Adrenal gland (tissue), 12 donors: ENCODE data around the gene ARF6. TPM values are rescaled to one million over a fixed set of nuclear protein-coding genes. Genes with fewer than 3 reads are reported as not detected.

Source experiments
- DNase-seq, 7 donors: peaks; one replicate each; pipeline ENCODE4 v3.0.0-alpha.2; 2019 to 2020
- H3K27ac ChIP-seq, 5 donors: fragments of 200-600 bp; sonication (generic) in 4 of 5; 1 replicate in 3 of 5; 2 replicates in 2 of 5; pipeline versions ENCODE4 v1.5.1 to v1.8.0; 2016 to 2020; ENCODE audit warnings: mild to moderate bottlenecking in 1 of 5
- H3K27me3 ChIP-seq: fragments of 200-600 bp; 2 replicates; pipeline ENCODE4 v1.8.0; 2021
- H3K36me3 ChIP-seq, 2 donors: fragments of 200-600 bp; replicated peaks in 1 of 2; 1 replicate in 1 of 2; 2 replicates in 1 of 2; pipeline versions ENCODE4 v1.5.1 to v1.8.0; 2018 to 2022
- H3K4me1 ChIP-seq, 2 donors: fragments of 200-600 bp; replicated peaks in 1 of 2; 1 replicate in 1 of 2; 2 replicates in 1 of 2; pipeline versions ENCODE4 v1.5.1 to v1.8.0; 2018 to 2021
- H3K4me3 ChIP-seq, 4 donors: fragments of 200-600 bp; sonication (generic) in 3 of 4; one replicate each; pipeline ENCODE4 v1.5.1; 2016 to 2018
- H3K9me3 ChIP-seq, 3 donors: fragments of 200-600 bp; sonication (generic) in 1 of 3; replicated peaks in 1 of 3; 1 replicate in 2 of 3; 2 replicates in 1 of 3; pipeline versions ENCODE4 v1.5.1 to v1.8.0; 2016 to 2021
- POLR2A ChIP-seq, 2 donors: fragments of 450-650 bp; IDR thresholded peaks; one replicate each; pipeline ENCODE4 v1.6.1; 2017; ENCODE audit warnings: antibody characterized with exemption in 2 of 2, mild to moderate bottlenecking in 2 of 2, moderate library complexity in 1 of 2
- WGBS, 4 donors: extraction: QIAGEN DNeasy Blood & Tissue Kit in 2 of 4; methylation state at CpG; one replicate each; pipeline versions ENCODE4 v1.1.5 to v1.1.7; 2013 to 2017; 5-methylcytosine and 5-hydroxymethylcytosine counted together
- intact Hi-C, 2 donors: fragments of 100-400 bp; cut with DNase I; formaldehyde crosslinking; loops; one replicate each; pipeline versions ENCODE4 v1.14.1 to v1.15.0; 2022 to 2023
- polyA plus RNA-seq, 3 donors: library from polyadenylated mRNA; stranded (reverse); fragments of 200-250 nt in 2 of 3; fragments of 350-450 nt in 1 of 3; fragmentation: Illumina TruSeq in 1 of 3; extraction: RNeasy Lipid Tissue Mini Kit (QIAGEN cat#74804) in 1 of 3; gene quantifications; one replicate each; pipeline ENCODE4 v1.2.3, GENCODE V29; 2013 to 2014
- total RNA-seq, 9 donors: library from RNA; depleted of rRNA in 4 of 9; stranded (reverse); fragments of >200 nt in 4 of 9; fragments of 120-200 nt in 1 of 9; fragmentation: NEBNext Ultra II Directional in 1 of 9; extraction: Animal tissue kit (Norgen Biotek cat#: 25700) in 1 of 9; gene quantifications; one replicate each; pipeline versions ENCODE4 v1.1.0 to v1.2.4, GENCODE V29; 2013 to 2023
- TF ChIP-seq, protein P1 (sequence below), 6 experiments: fragments of 450-650 bp in 4 of 6; fragments of 200-600 bp in 2 of 6; sonication (generic) in 1 of 6; IDR thresholded peaks; 1 replicate in 5 of 6; 2 replicates in 1 of 6; pipeline versions ENCODE4 v1.5.1 to v1.8.0; 2016 to 2021; ENCODE audit warnings: antibody characterized with exemption in 6 of 6, mild to moderate bottlenecking in 2 of 6, moderate library complexity in 1 of 6
- donor health status: healthy with polysubstance abuse.
- donor health status: Bipolar disorder and iron deficiency.
- donor health status: DM: yes; HTN: yes; CAD: no.
- donor health status: DM: no; HTN: no; CAD: no.
- donor health status: DM: no; HTN: no; CAD: no.
- donor health status: DM: yes; HTN: yes; CAD: no.

The ARF6 gene
- total and polyA plus RNA-seq, 12 donors: 13.6 to 65.8 (median 47.6) TPM

DNA sequence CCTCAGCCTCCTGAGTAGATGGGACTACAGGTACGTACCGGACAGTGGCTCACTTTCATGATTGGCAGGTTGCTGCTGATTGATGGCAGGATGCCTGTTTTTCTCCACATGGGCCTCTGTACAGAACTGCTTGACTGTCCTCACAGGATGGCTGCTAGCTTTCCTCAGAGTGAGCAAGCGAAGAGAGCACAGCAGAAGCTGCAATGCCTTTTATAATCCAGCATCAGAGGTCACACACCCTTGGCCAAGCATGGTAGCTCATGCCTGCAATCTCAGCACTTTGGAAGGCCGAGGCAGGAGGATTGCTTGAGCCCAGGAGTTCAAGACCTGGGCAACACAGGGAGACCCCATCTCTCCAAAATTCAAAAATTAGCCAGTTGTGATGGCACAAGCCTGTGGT, 31.0 kb downstream of the ARF6 start:
- Histone ChIP-seq H3K9me3 (no peaks in the 10 kb centered on the region), H3K36me3 (no peaks in the 10 kb centered on the region), H3K4me3 (no peak overlapping the region), H3K27me3 (no peaks in the 10 kb centered on the region), H3K4me1 (no peaks in the 10 kb centered on the region), H3K27ac (no peak overlapping the region)
- no peak for DNase-seq
- TF ChIP-seq, protein P1, sequence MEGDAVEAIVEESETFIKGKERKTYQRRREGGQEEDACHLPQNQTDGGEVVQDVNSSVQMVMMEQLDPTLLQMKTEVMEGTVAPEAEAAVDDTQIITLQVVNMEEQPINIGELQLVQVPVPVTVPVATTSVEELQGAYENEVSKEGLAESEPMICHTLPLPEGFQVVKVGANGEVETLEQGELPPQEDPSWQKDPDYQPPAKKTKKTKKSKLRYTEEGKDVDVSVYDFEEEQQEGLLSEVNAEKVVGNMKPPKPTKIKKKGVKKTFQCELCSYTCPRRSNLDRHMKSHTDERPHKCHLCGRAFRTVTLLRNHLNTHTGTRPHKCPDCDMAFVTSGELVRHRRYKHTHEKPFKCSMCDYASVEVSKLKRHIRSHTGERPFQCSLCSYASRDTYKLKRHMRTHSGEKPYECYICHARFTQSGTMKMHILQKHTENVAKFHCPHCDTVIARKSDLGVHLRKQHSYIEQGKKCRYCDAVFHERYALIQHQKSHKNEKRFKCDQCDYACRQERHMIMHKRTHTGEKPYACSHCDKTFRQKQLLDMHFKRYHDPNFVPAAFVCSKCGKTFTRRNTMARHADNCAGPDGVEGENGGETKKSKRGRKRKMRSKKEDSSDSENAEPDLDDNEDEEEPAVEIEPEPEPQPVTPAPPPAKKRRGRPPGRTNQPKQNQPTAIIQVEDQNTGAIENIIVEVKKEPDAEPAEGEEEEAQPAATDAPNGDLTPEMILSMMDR (IDR thresholded peaks at IDR 0.05): no peak
- no peak for TF ChIP-seq POLR2A (IDR thresholded peaks at IDR 0.05)
- WGBS, 4 donors: 74 to 98% (median 94%) methylated on average over 4 of the region's 4 CpGs
- intact Hi-C loops: no loop called here

DNA sequence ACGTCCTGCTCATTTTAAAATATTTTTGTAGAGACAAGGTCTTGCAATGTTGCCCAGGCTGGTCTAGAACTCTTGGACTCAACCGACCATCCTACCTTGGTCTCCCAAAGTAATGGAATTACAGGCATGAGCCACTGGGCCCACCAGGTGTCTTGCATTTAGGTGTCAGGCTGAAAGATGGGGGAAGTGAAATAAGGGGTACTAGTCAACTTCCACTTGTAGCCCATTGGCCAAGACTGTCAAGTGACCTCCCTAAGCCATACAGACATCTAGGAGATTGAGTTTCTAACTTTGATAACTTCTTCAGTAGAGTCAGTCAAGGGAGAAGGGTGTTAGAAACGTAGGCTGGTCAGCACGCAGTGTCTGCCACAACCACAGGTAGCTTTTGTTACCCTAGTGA, 32.0 kb downstream of the ARF6 start:
- no peak overlapping the region for H3K27ac ChIP-seq
- no peak overlapping the region for H3K4me3 ChIP-seq
- H3K27me3 ChIP-seq: no peaks in the 10 kb centered on the region
- DNase-seq: no peak
- no peaks in the 10 kb centered on the region for H3K36me3 ChIP-seq
- 88 to 95% (median 93%) methylated on average over 4 of the region's 4 CpGs for WGBS, 4 donors
- intact Hi-C loops: no loop called here
- TF ChIP-seq, protein P1 (IDR thresholded peaks at IDR 0.05): no peak
- TF ChIP-seq POLR2A (IDR thresholded peaks at IDR 0.05): no peak
- H3K4me1 ChIP-seq: no peaks in the 10 kb centered on the region
- no peaks in the 10 kb centered on the region for H3K9me3 ChIP-seq

DNA sequence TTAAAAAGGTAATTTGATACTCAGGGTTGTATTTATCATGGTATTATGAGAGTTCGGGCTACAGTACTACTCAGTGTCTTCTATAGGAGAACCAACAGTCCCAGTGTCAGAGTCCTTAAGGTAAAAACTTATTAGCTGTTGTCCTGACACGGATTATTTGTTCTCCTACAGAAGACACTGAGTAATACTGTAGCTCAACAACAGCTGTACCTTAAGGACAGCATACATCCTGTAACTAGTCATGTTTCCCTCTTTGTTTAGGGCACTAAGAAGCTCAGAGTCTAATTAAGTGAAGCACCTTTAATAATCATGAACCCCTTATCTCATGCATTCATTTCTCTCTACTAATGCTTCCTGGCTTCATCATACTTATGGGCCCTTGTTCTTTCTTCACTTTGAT, 33.9 kb downstream of the ARF6 start:
- Histone ChIP-seq H3K36me3 (no peaks in the 10 kb centered on the region), H3K4me3 (no peak overlapping the region), H3K9me3 (no peaks in the 10 kb centered on the region), H3K4me1 (no peaks in the 10 kb centered on the region), H3K27me3 (no peaks in the 10 kb centered on the region), H3K27ac (no peak overlapping the region)
- intact Hi-C loops: no loop called here
- DNase-seq: no peak
- no peak for TF ChIP-seq POLR2A (IDR thresholded peaks at IDR 0.05)
- TF ChIP-seq, protein P1 (IDR thresholded peaks at IDR 0.05): no peak
- 87 to 98% (median 94%) methylated on average over 2 of the region's 2 CpGs for WGBS, 4 donors

DNA sequence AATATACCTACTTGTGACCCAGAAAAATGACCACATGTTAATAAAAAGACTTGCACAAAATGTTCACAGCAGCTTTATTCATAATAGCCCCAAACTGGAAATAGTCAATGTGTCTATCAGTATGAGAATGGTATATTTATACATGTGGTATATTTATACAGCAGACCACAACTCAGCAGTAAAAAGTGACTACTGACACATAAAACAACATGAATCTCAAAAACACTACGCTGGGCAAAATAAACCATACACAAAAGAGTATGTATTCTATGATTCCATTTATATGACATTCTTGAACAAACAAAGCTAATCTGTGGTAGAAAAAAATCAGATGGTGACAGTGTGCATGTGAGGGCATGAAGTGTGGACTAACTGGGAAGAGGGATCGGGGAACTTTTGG, 35.1 kb downstream of the ARF6 start:
- intact Hi-C loops: no loop called here
- no peak for TF ChIP-seq POLR2A (IDR thresholded peaks at IDR 0.05)
- TF ChIP-seq, protein P1 (IDR thresholded peaks at IDR 0.05): no peak
- Histone ChIP-seq H3K4me1 (no peaks in the 10 kb centered on the region), H3K4me3 (no peak overlapping the region), H3K27ac (no peak overlapping the region), H3K9me3 (no peaks in the 10 kb centered on the region), H3K36me3 (no peaks in the 10 kb centered on the region), H3K27me3 (no peaks in the 10 kb centered on the region)
- DNase-seq: no peak
- 62 to 90% (median 77%) methylated on average over 2 of the region's 2 CpGs for WGBS, 4 donors
